Measurements from ENCODE around the gene CA10.

DNA sequence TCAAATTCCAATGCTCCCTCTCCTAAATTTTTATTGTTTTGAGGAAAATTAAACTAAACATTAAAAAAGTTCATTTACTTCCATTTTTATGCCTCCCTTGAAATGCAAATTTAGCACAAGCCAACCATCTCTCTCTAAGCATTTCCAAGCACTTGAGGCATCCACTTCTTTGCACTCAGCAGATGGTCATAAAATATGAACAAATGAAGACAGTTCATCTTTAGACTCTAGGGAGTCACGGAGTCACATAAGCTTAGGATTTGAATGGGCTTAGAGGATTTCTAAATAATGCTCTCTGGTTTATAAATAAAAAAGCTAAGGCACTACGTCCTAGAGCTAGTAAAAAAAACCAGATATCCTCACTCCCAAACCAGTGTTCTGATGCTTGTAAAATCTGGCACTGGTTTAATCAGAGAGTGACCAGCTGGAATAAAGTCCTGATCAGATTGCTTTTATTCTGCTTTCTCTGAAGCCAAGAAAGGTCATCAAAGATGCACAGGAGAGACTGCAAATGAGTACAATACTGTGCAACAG, 204.2 kb downstream of the CA10 start:
- TF ChIP-seq OSR1 (CRISPR knock-in tag; IDR thresholded peaks at IDR 0.05) (no peak), ISL1 (CRISPR knock-in tag; IDR thresholded peaks at IDR 0.05) (no peak), RARB (CRISPR knock-in tag; IDR thresholded peaks at IDR 0.05) (no peak), ZC3H10 (CRISPR knock-in tag; IDR thresholded peaks at IDR 0.05) (no peak), ZFP30 (CRISPR knock-in tag; IDR thresholded peaks at IDR 0.05) (no peak), ZNF70 (CRISPR knock-in tag; IDR thresholded peaks at IDR 0.05) (no peak)
- TF ChIP-seq, protein P1, sequence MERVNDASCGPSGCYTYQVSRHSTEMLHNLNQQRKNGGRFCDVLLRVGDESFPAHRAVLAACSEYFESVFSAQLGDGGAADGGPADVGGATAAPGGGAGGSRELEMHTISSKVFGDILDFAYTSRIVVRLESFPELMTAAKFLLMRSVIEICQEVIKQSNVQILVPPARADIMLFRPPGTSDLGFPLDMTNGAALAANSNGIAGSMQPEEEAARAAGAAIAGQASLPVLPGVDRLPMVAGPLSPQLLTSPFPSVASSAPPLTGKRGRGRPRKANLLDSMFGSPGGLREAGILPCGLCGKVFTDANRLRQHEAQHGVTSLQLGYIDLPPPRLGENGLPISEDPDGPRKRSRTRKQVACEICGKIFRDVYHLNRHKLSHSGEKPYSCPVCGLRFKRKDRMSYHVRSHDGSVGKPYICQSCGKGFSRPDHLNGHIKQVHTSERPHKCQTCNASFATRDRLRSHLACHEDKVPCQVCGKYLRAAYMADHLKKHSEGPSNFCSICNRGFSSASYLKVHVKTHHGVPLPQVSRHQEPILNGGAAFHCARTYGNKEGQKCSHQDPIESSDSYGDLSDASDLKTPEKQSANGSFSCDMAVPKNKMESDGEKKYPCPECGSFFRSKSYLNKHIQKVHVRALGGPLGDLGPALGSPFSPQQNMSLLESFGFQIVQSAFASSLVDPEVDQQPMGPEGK (CRISPR knock-in tag; IDR thresholded peaks at IDR 0.05; ENCODE audit: borderline replicate concordance) = no peak
- TF ChIP-seq, protein P2, sequence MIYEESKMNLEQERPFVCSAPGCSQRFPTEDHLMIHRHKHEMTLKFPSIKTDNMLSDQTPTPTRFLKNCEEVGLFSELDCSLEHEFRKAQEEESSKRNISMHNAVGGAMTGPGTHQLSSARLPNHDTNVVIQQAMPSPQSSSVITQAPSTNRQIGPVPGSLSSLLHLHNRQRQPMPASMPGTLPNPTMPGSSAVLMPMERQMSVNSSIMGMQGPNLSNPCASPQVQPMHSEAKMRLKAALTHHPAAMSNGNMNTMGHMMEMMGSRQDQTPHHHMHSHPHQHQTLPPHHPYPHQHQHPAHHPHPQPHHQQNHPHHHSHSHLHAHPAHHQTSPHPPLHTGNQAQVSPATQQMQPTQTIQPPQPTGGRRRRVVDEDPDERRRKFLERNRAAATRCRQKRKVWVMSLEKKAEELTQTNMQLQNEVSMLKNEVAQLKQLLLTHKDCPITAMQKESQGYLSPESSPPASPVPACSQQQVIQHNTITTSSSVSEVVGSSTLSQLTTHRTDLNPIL (CRISPR knock-in tag; IDR thresholded peaks at IDR 0.05; ENCODE audit: low read depth) = no peak
